H1 (cell line): ENCODE data around the gene PHF10. TPM values are rescaled to one million over a fixed set of nuclear protein-coding genes. Genes with fewer than 3 reads are reported as not detected.
A peak's percentile ranks its signal among the peaks of the same experiment; 100 is the strongest.
"Not testable (repeated sequence)": the region's sequence is repeated elsewhere in the genome, so short reads cannot be mapped to it uniquely, and the experiment has no call there.

Experiments used
- CTCF ChIA-PET: fragments of 300-600 bp; sonication (Branson Sonifier 250); formaldehyde crosslinking; loops from one replicate; lab custom pipeline; 2021; ENCODE audit not compliant: partially characterized antibody; lab: Charles Lee
- POLR2A ChIA-PET: fragments of 300-600 bp; sonication (Branson Sonifier 250); formaldehyde crosslinking; loops from one replicate; lab custom pipeline; 2021; ENCODE audit warnings: inconsistent platforms; ENCODE audit not compliant: partially characterized antibody; lab: Charles Lee
- DNase-seq, 2 experiments: peaks; one replicate each; pipeline versions ENCODE4 v3.0.0 to v3.0.0-alpha.2; 2010 to 2022; ENCODE audit warnings: low spot score in 2 of 2, low read depth in 1 of 2, mixed read lengths in 1 of 2
- FAIRE-seq: peaks from 2 replicates; lab custom pipeline; 2011; peaks lifted over from hg19 to GRCh38; lab: Jason Lieb, UNC
- H2AFZ ChIP-seq: 2 replicates; pipeline ENCODE4 v1.8.1; 2012; ENCODE audit warnings: low read length, inconsistent platforms
- H2AK5ac ChIP-seq: 2 replicates; pipeline ENCODE4 v1.6.1; 2013; ENCODE audit warnings: low read depth, low read length
- H2BK120ac ChIP-seq: replicated peaks from 2 replicates; pipeline ENCODE3; 2013; ENCODE audit warnings: low read depth, low read length, inconsistent platforms
- H2BK12ac ChIP-seq: 2 replicates; pipeline ENCODE4 v1.6.1; 2013; ENCODE audit warnings: low read depth, low read length
- H2BK15ac ChIP-seq: 2 replicates; pipeline ENCODE4 v1.6.1; 2013; ENCODE audit warnings: low read length
- H2BK20ac ChIP-seq: 2 replicates; pipeline ENCODE4 v1.6.1; 2013; ENCODE audit warnings: low read length
- H2BK5ac ChIP-seq: 2 replicates; pipeline ENCODE4 v1.6.1; 2013; ENCODE audit warnings: low read depth, low read length
- H3K14ac ChIP-seq: 2 replicates; pipeline ENCODE4 v1.6.1; 2013; ENCODE audit warnings: inconsistent platforms; ENCODE audit not compliant: insufficient read length
- H3K18ac ChIP-seq: 2 replicates; pipeline ENCODE4 v1.6.1; 2013; ENCODE audit warnings: low read length; ENCODE audit errors: extremely low read depth
- H3K23ac ChIP-seq: 2 replicates; pipeline ENCODE4 v1.6.1; 2013; ENCODE audit warnings: inconsistent platforms; ENCODE audit not compliant: insufficient read length
- H3K23me2 ChIP-seq: 2 replicates; pipeline ENCODE4 v1.6.1; 2013; ENCODE audit warnings: low read depth, low read length
- H3K27ac ChIP-seq: 2 replicates; pipeline ENCODE4 v1.6.1; 2011; ENCODE audit warnings: low read depth, low read length, inconsistent platforms
- H3K27me3 ChIP-seq, 4 experiments: replicated peaks in 1 of 4; 1 replicate in 1 of 4; 2 replicates in 3 of 4; pipeline versions ENCODE4 v1.6.1 to v1.8.1; 2011 to 2013; ENCODE audit warnings: low read length in 3 of 4, mild to moderate bottlenecking in 3 of 4, inconsistent platforms in 2 of 4, mixed read lengths in 2 of 4, moderate library complexity in 1 of 4; ENCODE audit not compliant: control insufficient read depth in 3 of 4, insufficient read depth in 3 of 4; ENCODE audit errors: extremely low read depth in 1 of 4
- H3K36me3 ChIP-seq, 4 experiments: 2 replicates each; pipeline versions ENCODE4 v1.6.1 to v1.8.1; 2011 to 2013; ENCODE audit warnings: mild to moderate bottlenecking in 4 of 4, low read length in 3 of 4, moderate library complexity in 2 of 4, control low read depth in 1 of 4, inconsistent platforms in 1 of 4; ENCODE audit not compliant: insufficient read depth in 4 of 4, control insufficient read depth in 2 of 4
- H3K4ac ChIP-seq: replicated peaks from 2 replicates; pipeline ENCODE3; 2013; ENCODE audit warnings: low read length, low read depth, mixed read lengths, inconsistent platforms; ENCODE audit not compliant: insufficient read length
- H3K4me1 ChIP-seq, 4 experiments: replicated peaks in 1 of 4; 1 replicate in 1 of 4; 2 replicates in 3 of 4; pipeline versions ENCODE4 v1.6.1 to v1.8.1; 2011 to 2013; ENCODE audit warnings: low read length in 3 of 4, inconsistent platforms in 2 of 4, mixed read lengths in 1 of 4; ENCODE audit not compliant: insufficient read depth in 4 of 4, control insufficient read depth in 3 of 4
- H3K4me2 ChIP-seq, 2 experiments: 2 replicates each; pipeline versions ENCODE4 v1.6.1 to v1.8.1; 2011 to 2013; ENCODE audit warnings: low read depth in 2 of 2, low read length in 2 of 2, control low read depth in 1 of 2, inconsistent platforms in 1 of 2, mild to moderate bottlenecking in 1 of 2; ENCODE audit not compliant: insufficient read depth in 1 of 2
- H3K4me3 ChIP-seq, 4 experiments: fragments of 200-600, 300-600 bp in 1 of 4; sonication (generic), shearing (Covaris generic), sonication (Bioruptor Twin) in 1 of 4; 2 replicates each; pipeline versions ENCODE4 v1.5.1 to v1.8.1; 2011 to 2016; ENCODE audit warnings: low read length in 4 of 4, low read depth in 3 of 4, control low read depth in 2 of 4, inconsistent platforms in 2 of 4, mild to moderate bottlenecking in 2 of 4, mixed read lengths in 1 of 4, moderate library complexity in 1 of 4; ENCODE audit not compliant: insufficient read depth in 2 of 4; ENCODE audit errors: extremely low read depth in 1 of 4
- H3K56ac ChIP-seq: replicated peaks from 2 replicates; pipeline ENCODE3; 2013; ENCODE audit warnings: low read depth, mild to moderate bottlenecking, mixed read lengths, low read length, inconsistent platforms; ENCODE audit not compliant: insufficient read length
- H3K79me1 ChIP-seq: 2 replicates; pipeline ENCODE4 v1.6.1; 2013; ENCODE audit warnings: low read depth, low read length, control low read depth
- H3K79me2 ChIP-seq, 2 experiments: 2 replicates each; pipeline versions ENCODE4 v1.6.1 to v1.8.1; 2012 to 2013; ENCODE audit warnings: low read length in 2 of 2, mild to moderate bottlenecking in 2 of 2, inconsistent platforms in 1 of 2; ENCODE audit not compliant: insufficient read depth in 2 of 2, control insufficient read depth in 1 of 2
- H3K9ac ChIP-seq, 4 experiments: replicated peaks in 1 of 4; 1 replicate in 1 of 4; 2 replicates in 3 of 4; pipeline versions ENCODE4 v1.6.1 to v1.8.1; 2011 to 2013; ENCODE audit warnings: low read depth in 3 of 4, low read length in 3 of 4, control low read depth in 2 of 4, mild to moderate bottlenecking in 2 of 4, moderate library complexity in 2 of 4, inconsistent platforms in 1 of 4; ENCODE audit errors: extremely low read depth in 1 of 4
- H3K9me3 ChIP-seq, 2 experiments: 2 replicates each; pipeline versions ENCODE4 v1.6.1 to v1.8.1; 2012 to 2013; ENCODE audit warnings: mild to moderate bottlenecking in 2 of 2, moderate library complexity in 2 of 2, control low read depth in 1 of 2, inconsistent platforms in 1 of 2, low read depth in 1 of 2, low read length in 1 of 2, mixed read lengths in 1 of 2; ENCODE audit not compliant: insufficient read depth in 2 of 2
- H4K20me1 ChIP-seq, 2 experiments: replicated peaks in 1 of 2; 2 replicates each; pipeline versions ENCODE3 to v1.8.1; 2011 to 2013; ENCODE audit warnings: inconsistent platforms in 2 of 2, low read length in 2 of 2, mild to moderate bottlenecking in 1 of 2; ENCODE audit not compliant: insufficient read depth in 2 of 2, control insufficient read depth in 1 of 2
- H4K5ac ChIP-seq: 2 replicates; pipeline ENCODE4 v1.6.1; 2013; ENCODE audit warnings: low read length, low read depth, mixed read lengths, inconsistent platforms; ENCODE audit not compliant: insufficient read length
- H4K8ac ChIP-seq: 2 replicates; pipeline ENCODE4 v1.8.0; 2013; ENCODE audit warnings: mild to moderate bottlenecking, moderate library complexity, low read length, inconsistent platforms; ENCODE audit not compliant: insufficient read depth; ENCODE audit errors: extremely low read depth
- H4K91ac ChIP-seq: replicated peaks from 2 replicates; pipeline ENCODE3; 2013; ENCODE audit warnings: low read length, mixed read lengths, inconsistent platforms; ENCODE audit not compliant: insufficient read length
- RAD21 ChIP-seq, 2 experiments: IDR thresholded peaks in 1 of 2; conservative IDR thresholded peaks in 1 of 2; 2 replicates each; pipeline ENCODE4 v1.6.1; 2011; ENCODE audit warnings: low read depth in 2 of 2, low read length in 2 of 2, improper control_type of control experiment in 1 of 2, inconsistent platforms in 1 of 2, mild to moderate bottlenecking in 1 of 2, moderate library complexity in 1 of 2
- WGBS, 2 experiments: shearing (Covaris generic) in 1 of 2; methylation state at CpG; one replicate each; pipeline versions ENCODE4 v1.1.6 to v1.1.7; 2013 to 2015; ENCODE audit warnings: low lambda C conversion rate in 2 of 2, mixed read lengths in 2 of 2, inconsistent platforms in 1 of 2, low coverage in 1 of 2, missing lambda C conversion rate in 1 of 2; ENCODE audit not compliant: insufficient replicate concordance in 2 of 2, insufficient coverage in 1 of 2, insufficient read length in 1 of 2; ENCODE audit errors: extremely low coverage in 1 of 2, missing lambda C conversion rate in 1 of 2; 5-methylcytosine and 5-hydroxymethylcytosine counted together
- polyA plus RNA-seq, 7 experiments: library from polyadenylated mRNA; depleted of rRNA in 3 of 7; stranded (reverse) in 5 of 7; unstranded in 2 of 7; fragments of >200 nt in 5 of 7; fragments of 200-250 nt in 2 of 7; gene quantifications; 1 replicate in 5 of 7; 2 replicates in 1 of 7; 4 replicates in 1 of 7; pipeline versions ENCODE4 v1.2.1 to v1.2.3, GENCODE V29; 2011 to 2013; ENCODE audit warnings: missing spikeins in 2 of 7, mixed read lengths in 2 of 7
- total RNA-seq: library from RNA; stranded (reverse); fragmentation: NEBNext Ultra II Directional; extraction: Animal tissue kit (Norgen Biotek cat#: 25700); gene quantifications from 2 replicates; pipeline ENCODE4 v1.2.1, GENCODE V29; 2021
- TF ChIP-seq, protein P1 (sequence below), 3 experiments: IDR thresholded peaks; 1 replicate in 2 of 3; 2 replicates in 1 of 3; pipeline versions ENCODE4 v1.5.1 to v1.6.1; 2011; ENCODE audit warnings: low read length in 3 of 3, mild to moderate bottlenecking in 3 of 3, inconsistent platforms in 2 of 3, low read depth in 1 of 3, moderate library complexity in 1 of 3; ENCODE audit not compliant: insufficient read depth in 1 of 3; ENCODE audit errors: control extremely low read depth in 1 of 3

Gene PHF10
- total and polyA plus RNA-seq, 2 of the 8 experiments (the other 6 are each of a cell fraction or from before 2014, with no cell fraction given) = 15.6 to 51.1 TPM

DNA sequence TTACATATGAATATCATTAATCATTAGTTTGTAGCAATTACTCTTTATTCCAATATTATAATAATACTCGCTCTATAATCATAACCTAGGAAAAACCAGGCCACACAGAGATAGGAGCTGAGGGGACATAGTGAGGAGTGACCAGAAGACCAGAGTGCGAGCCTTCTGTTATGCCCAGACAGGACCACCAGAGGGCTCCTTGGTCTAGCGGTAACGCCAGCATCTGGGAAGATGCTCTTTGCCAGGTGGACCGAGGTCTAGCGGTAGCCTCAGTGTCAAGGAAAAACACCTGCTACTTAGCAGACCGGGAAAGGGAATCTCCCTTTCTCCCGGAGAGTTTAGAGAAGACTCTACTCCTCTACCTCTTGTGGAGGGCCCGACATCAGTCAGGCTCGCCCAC, 27.2 kb downstream of the PHF10 start:
- Histone ChIP-seq H3K79me1 (peaks cover 24% of the 10 kb centered on the region), H3K79me2 (peaks cover 3 to 77% of the 10 kb centered on the region in 2 experiments), H3K4me1 (peaks cover 0 to 12% (median 5%) of the 10 kb centered on the region in 4 experiments; a peak in 2 of 7 replicates), H4K20me1 (peaks cover 2 to 10% of the 10 kb centered on the region in 2 experiments)
- H4K8ac ChIP-seq, FAIRE-seq, H4K5ac ChIP-seq, H3K4me3 ChIP-seq, H3K27me3 ChIP-seq, H3K4ac ChIP-seq, H4K91ac ChIP-seq, H2BK12ac ChIP-seq, H3K27ac ChIP-seq, H3K9ac ChIP-seq, H3K4me2 ChIP-seq, H2BK120ac ChIP-seq, H2AFZ ChIP-seq, H3K18ac ChIP-seq, H2BK15ac ChIP-seq, H3K23ac ChIP-seq, H2BK20ac ChIP-seq, H3K36me3 ChIP-seq, H2AK5ac ChIP-seq, POLR2A ChIA-PET, H3K14ac ChIP-seq, H2BK5ac ChIP-seq, H3K23me2 ChIP-seq, H3K9me3 ChIP-seq, H3K56ac ChIP-seq: not testable (repeated sequence)
- DNase-seq = peak in 1 of 2 experiments; percentile 78
- CTCF ChIA-PET = interaction anchor here (0.8 to 2.4 kb wide), 4 partner anchors 12 to 26 kb away, joined by 3 to 6 read pairs (median 4); no protein-coding TSS in a partner anchor
- TF ChIP-seq RAD21 (IDR thresholded peaks at IDR 0.05 in 1 of 2, conservative IDR thresholded peaks at IDR 0.05 in 1 of 2; ENCODE audit: low read depth in 2 of 2, low read length in 2 of 2) = peak; percentile 59 to 64
- TF ChIP-seq, protein P1, sequence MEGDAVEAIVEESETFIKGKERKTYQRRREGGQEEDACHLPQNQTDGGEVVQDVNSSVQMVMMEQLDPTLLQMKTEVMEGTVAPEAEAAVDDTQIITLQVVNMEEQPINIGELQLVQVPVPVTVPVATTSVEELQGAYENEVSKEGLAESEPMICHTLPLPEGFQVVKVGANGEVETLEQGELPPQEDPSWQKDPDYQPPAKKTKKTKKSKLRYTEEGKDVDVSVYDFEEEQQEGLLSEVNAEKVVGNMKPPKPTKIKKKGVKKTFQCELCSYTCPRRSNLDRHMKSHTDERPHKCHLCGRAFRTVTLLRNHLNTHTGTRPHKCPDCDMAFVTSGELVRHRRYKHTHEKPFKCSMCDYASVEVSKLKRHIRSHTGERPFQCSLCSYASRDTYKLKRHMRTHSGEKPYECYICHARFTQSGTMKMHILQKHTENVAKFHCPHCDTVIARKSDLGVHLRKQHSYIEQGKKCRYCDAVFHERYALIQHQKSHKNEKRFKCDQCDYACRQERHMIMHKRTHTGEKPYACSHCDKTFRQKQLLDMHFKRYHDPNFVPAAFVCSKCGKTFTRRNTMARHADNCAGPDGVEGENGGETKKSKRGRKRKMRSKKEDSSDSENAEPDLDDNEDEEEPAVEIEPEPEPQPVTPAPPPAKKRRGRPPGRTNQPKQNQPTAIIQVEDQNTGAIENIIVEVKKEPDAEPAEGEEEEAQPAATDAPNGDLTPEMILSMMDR (IDR thresholded peaks at IDR 0.05; ENCODE audit: control extremely low read depth in 1 of 3, insufficient read depth in 1 of 3, low read depth in 1 of 3, low read length in 3 of 3) = peak; percentile 62 to 68 (median 63)
- 67% methylated on average over 10 of the region's 10 CpGs; no CpG with 5 or more reads in 1 of the 2 experiments for WGBS, 2 experiments
